Fibroblast of lung (primary cell): ENCODE data around the gene MEGF8.

Experiments used
- CTCF ChIP-seq, 2 donors: IDR thresholded peaks in 1 of 2; conservative IDR thresholded peaks in 1 of 2; 1 replicate in 1 of 2; 2 replicates in 1 of 2; pipeline ENCODE4 v1.5.1; 2011 to 2012; ENCODE audit warnings: low read length in 2 of 2, control low read depth in 1 of 2, inconsistent platforms in 1 of 2, low read depth in 1 of 2, mild to moderate bottlenecking in 1 of 2
- EZH2 ChIP-seq: IDR thresholded peaks from 2 replicates; pipeline ENCODE4 v1.5.1; 2012; ENCODE audit warnings: low read length, control low read depth, mild to moderate bottlenecking; ENCODE audit errors: missing control alignments

GRCh38 chr19:42352301-42353259 lies 27.1 kb downstream of the MEGF8 start:
- no peak for TF ChIP-seq CTCF (conservative IDR thresholded peaks at IDR 0.05 in 1 of 2, IDR thresholded peaks at IDR 0.05 in 1 of 2; ENCODE audit: low read depth in 1 of 2, low read length in 2 of 2)
- TF ChIP-seq EZH2, result no peak
